GM20431 (cell line): ENCODE measurements around the gene SPON1.
"Not testable (repeated sequence)": the region's sequence is repeated elsewhere in the genome, so short reads cannot be mapped to it uniquely, and the experiment has no call there.

Source experiments
- in situ Hi-C: fragments of 300-500 bp; cut with MseI, MboI; formaldehyde crosslinking; loops from one replicate; pipeline ENCODE4 v1.15.0; 2020; ENCODE audit warnings: low sequenced_read_pairs; ENCODE audit not compliant: unreplicated experiment

Gene SPON1

DNA sequence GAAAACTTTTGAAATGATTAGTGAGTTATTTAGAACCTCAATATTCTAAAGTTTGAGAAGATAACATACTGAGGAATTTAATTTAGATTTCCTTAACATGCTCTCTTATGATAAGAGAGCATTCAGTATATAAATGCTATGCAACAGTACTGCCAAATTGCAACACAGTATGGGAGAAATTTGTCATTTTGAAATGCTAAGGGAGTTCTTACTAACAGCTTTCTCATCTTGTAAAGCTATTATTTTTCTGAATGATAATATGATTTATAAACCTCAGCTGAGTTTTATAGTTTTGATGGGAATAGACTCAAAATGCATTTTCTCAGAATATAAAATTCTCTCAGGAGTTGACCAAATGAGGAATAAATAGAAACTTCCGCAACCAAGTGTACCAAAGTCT, 108.4 kb downstream of the SPON1 start:
- in situ Hi-C loops: no loop called here

DNA sequence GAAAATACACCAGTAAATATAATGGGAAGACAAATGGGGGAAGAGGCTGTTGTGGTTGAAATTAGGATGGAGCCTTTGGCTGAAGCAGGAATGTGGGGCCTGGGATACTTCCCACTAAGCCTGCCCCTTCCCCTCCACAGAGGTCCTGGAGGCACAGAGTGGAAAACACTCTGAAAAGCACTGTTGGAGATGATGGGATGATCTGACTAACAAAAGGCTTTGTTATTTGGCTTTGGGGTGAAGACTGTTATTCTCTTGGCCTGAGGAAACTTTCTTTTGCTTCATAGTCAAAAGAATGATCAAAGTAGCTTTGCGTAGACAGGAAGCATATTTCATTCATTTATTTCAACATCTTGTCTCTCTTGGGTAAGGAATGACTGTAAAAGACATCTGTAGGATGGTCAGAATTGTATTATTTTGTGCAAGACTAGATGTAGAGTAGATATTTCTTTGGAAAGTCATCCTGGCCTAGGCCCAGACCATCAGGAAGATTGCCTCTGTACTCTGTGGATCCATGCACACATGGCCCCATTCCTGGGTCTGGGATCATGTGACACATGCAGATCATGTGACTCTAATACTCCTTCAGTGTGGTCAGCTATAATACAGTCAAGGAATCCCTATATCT, 111.4 kb downstream of the SPON1 start:
- in situ Hi-C loops: no loop called here

DNA sequence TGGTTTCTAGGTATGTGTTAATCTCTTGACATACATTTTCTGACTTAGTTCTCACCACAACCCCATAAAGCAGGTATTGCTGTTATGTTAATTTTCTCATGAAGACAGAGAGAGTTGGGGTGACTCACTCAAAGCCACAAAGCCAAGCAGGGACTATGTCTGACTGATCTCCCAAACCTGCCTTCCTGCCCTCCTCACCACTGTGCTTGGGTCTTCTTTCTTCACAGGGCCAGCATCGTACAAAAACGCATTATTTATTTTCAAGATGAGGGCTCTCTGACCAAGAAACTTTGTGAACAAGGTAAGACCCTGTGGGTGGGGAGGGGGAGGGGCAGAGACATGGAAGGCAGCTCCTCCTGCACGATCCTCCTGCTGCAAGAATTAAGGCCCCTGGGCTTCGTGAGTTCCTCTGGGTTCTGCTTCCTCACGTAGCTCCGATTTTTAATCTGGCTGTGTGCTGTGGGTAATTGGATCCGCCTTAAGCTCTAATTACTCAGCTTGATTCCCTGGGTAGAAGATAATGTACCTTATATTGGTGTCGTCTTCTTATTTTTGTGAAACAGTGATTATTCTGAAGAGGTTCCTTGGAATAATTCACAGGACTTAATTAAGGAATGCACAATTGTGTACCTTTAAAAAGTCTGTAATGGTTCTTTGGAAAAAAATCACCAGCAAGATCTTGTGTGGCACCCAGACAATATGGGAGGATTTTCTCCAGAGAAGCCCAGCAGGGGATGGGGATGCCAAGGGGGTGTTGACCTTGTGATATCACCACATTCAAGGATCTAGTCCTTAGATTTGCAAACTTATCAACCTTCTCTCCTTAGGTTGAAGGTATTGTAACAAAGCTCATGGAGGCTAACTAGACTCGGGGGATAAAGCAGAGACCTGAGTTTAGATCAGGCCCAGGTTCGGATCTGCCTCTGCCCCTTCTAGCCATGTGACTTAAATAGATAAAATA, 112.9 kb downstream of the SPON1 start:
- in situ Hi-C loops: no loop called here

DNA sequence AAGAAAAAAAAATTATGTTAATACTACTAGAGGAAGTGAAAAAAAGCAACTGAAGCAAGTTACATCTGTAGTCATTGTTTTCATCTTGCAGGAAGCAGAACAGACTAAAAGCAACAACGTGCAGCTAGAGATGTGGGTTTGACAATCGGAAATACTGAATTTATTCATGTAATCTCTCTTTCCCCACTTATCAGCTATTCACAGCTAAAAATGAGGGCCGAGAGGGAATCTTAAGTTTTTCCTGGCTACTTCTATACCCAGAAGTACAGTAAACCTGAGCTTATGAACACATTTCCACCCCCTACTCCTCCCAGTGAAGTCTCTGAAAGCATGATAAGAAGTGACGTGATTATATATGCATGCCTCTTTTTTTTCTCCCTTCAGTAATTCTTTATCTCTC, 116.5 kb downstream of the SPON1 start:
- in situ Hi-C loops: no loop called here

DNA sequence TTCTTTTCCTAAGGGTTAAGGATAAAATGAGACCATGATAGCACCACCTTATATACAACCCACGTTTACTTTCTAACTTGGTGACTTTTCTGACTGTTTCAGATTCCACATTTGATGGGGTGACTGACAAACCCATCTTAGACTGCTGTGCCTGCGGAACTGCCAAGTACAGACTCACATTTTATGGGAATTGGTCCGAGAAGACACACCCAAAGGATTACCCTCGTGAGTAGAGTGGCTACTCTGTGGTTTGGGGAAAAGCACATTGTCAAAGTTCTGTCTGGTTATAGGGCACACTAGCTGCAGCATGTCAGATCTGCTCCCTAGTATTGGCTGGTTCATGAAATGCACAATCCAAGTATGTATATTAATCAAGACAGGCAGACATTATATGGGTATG, 117.3 kb downstream of the SPON1 start:
- in situ Hi-C loops: no loop called here

DNA sequence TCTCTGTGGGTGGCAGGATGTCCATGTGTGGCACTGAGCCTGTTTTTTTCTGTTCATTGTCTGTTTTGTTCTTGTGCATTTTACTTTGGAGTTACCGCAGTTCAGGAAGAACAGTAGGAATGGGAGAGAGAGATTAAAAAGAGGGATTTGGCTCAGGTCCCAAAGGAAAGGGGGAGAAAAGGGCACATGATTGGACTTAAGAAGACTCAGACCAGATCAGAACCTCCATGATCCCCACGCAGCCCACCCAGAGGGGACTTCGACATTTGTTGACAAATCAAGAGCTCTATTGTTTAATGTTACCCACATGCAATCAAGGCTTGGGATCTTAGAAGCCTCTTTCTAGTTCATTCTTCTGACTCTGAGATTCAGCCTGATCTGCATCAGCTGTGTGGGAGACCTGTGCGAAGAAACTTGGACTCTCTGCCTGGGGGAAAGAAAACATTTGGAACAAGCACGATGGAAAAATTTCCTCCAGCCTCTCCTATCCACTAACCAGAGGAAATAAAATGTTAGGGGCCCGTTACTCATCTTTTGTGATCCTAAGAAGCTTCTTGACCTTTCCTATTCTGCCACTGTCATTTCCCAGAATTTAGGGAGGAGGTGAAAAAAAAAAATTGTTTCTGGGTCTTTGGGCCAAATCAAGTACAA, 119.2 kb downstream of the SPON1 start:
- in situ Hi-C loops: no loop called here

DNA sequence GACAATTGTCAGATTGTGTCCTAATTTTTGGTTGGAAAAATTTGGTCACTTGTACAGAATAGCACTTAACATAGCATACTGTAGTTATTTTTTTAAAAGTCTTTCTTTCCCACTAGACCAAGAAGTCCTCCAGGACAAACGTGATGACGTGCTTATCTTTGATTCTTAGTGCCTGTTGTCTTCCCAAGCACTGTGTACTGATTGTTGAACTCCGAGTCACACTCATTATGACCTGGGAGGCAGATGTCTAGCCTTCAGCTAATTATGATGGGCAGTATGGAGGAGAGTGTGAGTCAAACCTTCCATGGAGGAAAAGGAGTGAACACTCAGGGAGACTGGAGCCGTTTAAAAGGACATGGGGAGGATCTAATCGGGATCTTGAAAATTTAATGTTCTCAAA, 119.8 kb downstream of the SPON1 start:
- in situ Hi-C loops: no loop called here

DNA sequence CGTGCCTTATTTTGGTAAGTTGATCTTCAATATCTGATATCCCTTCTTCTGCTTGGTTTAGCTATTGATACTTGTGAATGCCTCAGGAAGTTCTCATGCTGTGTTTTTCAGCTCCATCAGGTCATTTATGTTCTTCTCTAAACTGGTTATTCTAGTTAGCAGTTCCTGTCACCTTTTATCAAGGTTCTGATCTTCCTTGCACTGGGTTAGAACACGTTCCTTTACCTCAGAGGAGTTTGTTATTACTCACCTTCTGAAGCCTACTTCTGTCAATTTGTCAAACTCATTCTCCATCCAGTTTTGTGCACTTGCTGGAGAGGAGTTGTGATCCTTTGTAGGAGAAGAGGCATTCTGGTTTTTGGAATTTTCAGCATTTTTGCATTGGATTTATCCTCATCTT, 126.3 kb downstream of the SPON1 start:
- in situ Hi-C loops: not testable (repeated sequence)

DNA sequence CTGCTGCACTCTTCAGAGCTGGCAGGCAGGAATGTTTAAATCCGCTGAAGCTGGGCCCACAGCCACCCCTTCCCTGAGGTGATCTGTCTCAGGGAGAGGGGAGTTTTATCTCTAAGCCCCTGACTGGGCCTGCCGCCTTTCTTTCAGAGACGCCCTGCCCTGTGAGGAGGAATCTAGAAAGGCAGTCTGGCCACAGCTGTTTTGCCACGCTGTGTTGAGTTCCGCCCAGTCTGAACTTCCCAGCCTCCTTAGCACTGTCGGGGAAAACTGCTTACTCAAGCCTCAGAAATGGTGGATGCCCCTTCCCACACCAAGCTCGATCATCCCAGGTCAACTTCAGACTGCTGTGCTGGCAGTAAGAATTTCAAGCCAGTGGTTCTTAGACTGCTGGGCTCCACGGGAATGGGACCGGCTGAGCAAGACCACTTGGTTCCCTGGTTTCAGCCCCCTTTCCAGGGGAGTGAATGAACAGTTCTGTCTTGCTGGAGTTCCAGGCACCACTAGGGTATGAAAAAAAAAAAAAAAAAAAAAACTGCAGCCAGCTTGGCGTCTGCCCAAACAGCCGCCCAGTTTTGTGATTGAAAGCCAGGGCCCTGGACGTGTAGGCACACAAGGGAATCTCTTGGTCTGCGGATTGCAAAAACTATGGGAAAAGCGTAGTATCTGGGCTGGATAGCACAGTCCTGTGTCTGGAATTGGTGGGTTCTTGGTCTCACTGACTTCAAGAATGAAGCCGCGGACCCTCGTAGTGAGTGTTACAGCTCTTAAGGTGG, 127.4 kb downstream of the SPON1 start:
- in situ Hi-C loops: no loop called here

DNA sequence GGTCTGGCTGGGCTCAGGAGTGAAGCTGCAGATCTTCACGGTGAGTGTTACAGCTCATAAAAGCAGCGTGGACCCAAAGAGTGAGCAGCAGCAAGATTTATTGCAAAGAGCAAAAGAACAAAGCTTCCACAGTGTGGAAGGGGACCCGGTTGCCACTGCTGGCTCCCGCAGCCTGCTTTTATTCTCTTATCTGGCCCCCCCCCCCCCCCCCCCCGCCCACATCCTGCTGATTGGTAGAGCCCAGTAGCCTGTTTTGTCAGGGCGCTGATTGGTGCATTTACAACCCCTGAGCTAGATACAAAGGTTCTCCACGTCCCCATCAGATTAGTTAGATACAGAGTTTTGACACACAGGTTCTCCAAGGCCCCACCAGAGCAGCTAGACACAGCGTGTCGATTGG, 128.1 kb downstream of the SPON1 start:
- in situ Hi-C loops: not testable (repeated sequence)

DNA sequence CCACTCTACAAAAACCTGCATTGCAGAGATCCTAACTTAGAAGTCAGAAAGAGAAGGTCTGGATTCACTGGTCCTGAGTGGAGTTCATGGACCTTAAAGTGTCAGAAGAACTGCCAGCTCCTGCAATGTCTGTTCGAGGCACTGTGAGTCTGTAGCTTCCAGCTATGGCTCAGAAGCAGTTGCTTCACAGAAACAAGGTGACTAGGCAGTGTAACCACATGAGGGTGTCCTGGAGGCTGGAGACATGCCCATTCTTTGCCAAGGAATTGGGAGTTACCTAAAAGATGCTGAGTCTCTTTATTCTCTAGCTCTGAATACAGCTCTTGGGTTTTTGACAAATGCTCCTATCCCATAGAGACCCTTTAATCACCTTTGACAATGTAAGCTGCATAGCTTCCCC, 130.5 kb downstream of the SPON1 start:
- in situ Hi-C loops: no loop called here

DNA sequence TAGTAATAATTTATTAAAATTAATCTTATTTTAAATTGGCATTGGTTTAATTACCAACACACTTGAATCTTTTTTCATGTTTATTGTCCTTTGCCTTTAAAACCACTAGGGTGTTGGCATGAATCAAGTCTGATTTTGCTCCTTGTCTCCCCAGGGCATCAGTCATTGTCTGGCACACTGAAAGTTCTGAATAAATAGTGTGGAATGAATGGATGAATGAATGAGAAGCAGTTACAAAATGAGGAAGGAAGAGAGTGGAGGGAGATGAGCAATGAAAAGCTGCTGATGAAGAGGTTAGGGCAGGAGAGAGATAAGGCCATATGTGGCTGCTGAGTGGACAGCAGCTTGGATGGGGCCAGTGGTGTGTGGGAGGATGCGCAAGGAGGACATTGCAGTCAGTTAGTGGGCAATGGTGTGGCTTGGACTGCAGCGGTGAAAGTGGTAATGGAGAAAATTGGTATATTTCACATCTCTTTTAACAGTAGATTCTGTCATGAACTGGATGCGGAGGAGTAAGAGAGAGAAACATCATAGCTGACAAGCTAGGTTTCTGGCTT, 132.0 kb downstream of the SPON1 start:
- in situ Hi-C loops: no loop called here

DNA sequence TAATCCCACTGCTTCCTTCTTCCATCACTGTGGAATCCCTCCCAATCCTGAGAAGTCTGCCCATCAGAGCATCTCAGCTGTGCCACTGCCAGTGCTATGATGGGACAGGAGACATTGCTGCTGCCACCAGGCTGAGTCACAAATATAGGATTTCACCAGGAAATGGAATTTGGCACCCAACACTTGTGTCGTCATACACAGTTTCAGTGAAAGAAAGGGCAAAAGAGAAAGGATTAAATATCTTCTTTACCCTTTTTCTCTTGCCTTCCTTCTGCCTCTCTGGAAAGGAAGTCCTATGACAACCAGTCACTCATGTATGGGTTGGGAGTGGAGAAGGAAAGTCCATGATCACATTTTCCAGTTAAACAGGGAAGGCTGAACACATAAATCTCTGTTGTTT, 133.4 kb downstream of the SPON1 start:
- in situ Hi-C loops: no loop called here

DNA sequence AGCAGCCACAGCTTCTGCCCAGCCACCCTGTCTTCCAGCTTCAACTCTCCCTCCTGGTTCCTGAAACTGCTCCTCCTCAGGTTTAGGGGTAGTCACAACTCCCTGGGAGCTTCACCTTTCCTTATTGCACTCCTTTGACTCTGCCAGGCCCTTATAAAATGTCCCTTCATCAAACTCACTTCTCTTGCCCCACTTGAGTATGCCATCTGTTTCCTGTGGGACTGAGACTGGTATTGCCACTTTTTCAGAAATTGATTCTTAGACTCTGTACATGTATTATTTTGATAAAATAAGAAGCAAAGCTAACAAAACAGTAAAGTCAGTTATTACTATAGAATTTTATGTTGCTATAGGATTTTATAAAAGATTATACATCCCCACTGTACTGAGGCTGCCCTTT, 134.1 kb downstream of the SPON1 start:
- in situ Hi-C loops: no loop called here

DNA sequence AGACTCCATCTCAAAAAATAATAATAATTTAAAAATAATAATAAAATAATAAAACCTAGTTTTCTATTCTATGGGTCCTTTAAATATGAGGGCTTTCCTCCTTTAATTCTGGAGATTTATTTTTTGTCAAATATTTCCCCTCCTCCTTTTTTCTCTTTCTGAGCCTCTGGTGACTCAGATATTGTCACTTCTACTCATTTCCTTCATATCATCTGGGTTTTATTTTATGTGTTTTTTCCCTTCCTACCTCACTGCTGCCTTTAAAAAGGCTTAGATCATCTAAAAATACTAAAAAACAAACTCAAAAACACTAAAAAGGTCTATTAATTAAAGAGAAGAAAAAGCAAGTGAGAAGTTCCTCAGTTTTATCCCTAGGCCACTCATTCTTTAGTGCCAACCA, 138.9 kb downstream of the SPON1 start:
- in situ Hi-C loops: no loop called here

DNA sequence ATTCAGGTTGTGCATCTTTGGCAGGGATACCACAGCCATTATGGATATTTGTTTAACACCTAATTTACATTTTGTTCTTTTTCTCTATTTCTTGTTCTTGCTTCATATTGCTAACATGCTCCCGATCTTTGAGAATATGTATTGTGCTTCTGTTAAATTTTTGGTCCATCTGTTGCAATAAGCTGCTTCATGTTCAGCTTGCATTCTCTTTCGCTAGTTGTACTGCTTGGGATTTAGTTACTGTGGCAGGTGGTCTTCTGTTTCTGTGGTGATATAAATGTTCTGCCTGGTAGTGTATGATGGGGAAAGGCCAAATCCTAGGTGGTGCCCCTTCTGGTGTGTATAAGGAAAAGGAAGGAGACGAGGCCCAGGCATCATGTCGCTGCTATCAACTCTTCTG, 140.2 kb downstream of the SPON1 start:
- in situ Hi-C loops: no loop called here

DNA sequence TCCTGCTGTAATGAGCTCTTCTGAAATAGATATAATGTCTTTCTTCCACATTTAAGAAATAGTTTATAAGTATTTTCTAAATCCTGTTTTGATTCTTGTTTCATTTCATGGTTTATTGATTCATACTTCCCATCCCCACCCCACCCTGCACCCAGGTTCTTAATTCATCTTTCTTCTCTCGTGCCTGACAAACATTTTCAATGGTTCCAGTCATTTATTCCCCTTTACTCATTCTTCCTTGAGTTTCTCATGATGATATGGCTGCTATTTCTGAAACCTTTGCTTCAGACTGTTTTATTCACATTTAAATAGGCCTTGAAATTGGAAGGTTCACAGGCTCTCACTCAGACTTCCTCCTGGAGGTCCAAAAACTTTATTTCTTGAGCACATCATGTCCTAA, 142.9 kb downstream of the SPON1 start:
- in situ Hi-C loops: no loop called here

DNA sequence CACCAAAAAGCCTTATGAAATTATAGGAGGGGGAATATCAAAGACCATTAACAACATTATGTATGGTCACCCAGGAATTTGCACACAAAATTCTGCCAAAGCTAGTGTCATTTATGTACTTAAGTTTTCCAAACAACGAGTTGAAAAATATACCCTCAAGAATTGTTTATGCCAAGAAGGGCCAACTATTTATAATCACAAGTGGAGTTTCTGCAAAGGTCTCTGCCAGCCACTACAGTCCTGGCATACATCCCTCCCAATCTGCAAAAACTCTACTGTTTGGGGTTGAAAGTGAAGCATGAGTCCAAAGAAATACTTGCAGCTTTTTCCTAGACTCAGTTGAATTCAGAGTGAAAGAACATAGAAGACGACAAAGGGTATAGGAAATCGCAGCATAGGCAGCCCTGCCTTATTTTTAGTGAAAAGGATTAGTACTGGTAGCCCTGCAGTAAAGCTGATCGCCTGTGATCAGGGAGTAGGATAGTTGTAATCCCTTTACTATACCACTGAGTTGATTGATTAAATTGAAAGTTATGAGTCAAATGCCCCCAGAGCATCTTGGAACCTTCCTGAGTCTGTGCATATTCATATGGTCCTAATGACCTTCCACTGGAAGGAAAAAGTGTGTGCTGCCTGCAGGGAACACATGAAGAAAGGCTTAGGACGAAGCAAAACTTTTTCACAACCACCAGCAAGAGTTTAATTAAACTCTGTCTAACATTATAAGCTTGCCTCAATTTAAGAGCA, 144.0 kb downstream of the SPON1 start:
- in situ Hi-C loops: no loop called here

DNA sequence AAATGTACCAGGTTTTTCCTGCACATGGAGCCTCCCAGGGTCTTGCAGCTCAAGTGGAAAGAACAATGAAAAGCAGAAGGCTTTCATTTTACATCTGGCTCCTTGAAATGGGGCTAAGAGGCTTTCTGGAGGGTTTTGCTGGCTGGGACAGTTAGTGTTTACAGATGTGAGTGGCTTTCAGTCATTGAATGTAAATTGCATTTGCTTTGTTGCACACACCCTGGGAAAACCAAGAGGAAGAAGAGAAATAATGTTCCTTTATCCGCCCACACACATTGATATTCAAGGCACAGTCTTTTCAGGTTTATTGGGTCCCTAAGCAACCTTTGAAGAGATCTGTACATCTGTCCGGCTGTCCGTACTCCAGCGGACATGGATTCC, 144.5 kb downstream of the SPON1 start:
- in situ Hi-C loops: no loop called here
